D341Med (cell line): ENCODE data around the gene ARHGAP10.

Source experiments
- DNase-seq: peaks from one replicate; pipeline ENCODE4 v3.0.0; 2012; ENCODE audit warnings: low spot score

The ARHGAP10 gene

DNA sequence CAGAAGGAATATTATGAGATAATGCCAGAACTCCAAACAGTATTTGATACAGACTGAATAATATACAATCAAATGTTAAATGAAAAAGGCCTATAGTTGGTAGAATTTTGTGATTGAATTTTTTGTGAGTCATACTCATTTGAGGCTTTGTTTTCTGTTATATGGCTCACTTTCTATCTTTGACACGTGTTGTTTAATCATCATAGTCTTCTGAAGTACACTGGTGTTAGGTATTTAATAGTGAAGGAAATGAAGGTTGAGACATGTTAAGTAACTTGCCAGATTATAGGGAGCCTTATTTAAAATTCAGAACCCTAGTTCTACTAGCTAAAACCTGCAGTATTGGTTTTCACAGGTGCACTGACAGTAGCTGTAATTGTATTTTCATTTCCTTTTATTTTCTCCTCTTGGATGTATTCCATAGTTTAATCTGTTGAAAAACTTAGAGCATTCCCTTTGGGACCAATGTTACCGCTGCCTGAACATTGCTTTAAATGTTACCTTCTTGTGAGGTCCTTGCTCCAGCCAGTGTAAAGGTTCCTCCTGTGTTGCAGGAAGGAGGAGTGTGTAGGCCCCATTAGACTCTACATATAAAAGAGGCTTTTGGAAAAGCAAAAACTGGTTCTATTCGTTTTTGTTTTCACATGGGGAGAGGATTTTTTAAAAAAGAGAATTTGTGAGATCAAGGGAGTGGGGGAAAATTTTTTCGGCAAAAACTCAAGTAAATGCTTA lies 224.1 kb downstream of the ARHGAP10 start:
- no peak for DNase-seq

- DNase-seq, result no peak
Measured at GRCh38 chr4:147957446-147957845, 225.6 kb downstream of the ARHGAP10 start.

- no peak for DNase-seq
Measured at GRCh38 chr4:147958057-147958456, 226.2 kb downstream of the ARHGAP10 start.

- no peak for DNase-seq
Measured at GRCh38 chr4:147958489-147959065, 226.7 kb downstream of the ARHGAP10 start.

DNA sequence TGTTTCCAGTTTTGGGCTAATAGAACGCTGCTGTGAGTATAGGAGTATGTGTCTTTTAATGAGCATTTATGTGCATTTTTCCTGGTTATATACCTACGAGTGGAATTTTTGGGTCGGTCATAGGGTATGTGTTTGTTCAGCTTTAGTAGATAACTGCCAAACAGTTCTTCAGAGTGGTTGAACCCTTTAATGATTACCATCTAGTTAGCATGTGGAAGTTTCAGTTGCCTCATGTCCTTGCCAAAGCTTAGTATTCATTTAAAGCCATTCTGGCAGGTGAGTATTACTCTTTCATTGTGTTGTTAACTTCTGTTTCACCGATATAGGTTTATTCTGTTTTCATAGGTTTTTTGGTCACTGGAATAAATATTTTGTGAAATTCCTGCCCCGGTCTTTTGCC lies 229.1 kb downstream of the ARHGAP10 start:
- no peak for DNase-seq

- no peak for DNase-seq
Measured at GRCh38 chr4:147963839-147964238, 232.0 kb downstream of the ARHGAP10 start.

- DNase-seq, result no peak
Measured at GRCh38 chr4:147964266-147964880, 232.5 kb downstream of the ARHGAP10 start.

DNA sequence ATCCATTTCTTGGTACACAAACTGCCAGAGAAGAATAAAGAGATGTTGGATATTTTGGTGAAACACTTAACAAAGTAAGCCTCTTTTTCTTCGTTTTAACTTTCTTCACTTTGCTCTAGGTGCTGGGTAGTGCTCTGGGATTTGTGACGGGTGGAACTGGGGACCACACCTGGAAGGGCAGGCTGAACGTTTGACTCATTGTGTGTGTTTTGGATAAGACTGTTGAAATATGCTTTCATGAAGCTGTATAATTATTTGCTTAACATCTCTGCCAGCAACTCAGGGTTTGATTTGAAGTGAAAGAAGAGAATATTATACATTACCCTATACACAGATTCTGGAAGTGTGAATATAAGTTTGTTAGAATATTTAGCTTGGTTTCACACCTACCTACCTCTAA lies 233.2 kb downstream of the ARHGAP10 start:
- DNase-seq, result no peak

DNA sequence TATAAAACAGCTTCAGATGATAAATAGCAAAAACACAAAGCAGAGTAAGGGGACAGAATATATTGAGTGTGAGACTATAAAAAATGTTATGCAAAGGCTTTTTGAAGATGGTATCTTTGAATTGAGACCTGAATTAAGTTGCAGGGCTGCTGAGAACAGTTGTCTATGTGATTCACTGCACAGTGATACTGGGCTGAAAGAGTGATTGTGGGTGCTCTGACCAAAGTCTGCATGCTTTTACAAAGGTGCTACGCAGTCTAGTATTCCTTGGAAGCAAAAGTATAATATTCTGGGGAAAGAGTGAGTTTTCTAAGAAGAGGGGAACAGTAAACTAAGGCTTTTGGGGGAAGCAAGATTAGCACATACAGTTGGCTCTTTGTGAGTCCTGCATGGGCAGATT lies 234.0 kb downstream of the ARHGAP10 start:
- DNase-seq, result no peak

DNA sequence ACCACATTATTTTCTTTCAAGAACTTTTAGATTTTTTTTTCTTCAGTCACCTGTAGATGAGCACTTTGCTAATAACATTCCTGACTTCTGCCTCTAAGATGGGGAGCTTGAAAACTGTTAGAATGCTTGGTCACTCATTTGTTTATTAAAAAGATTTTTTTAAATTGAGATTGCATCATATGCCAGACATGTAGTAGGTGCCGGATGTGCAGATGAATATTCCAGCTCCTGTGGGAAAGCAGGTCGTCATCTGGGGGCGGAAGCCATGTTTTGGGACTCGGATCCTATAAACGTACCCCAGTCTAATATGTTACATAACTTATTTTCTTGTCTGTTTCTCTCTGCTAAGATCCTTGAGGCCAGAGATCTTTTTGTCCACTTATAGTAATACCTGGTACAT lies 236.8 kb downstream of the ARHGAP10 start:
- DNase-seq, result no peak

- no peak for DNase-seq
Measured at GRCh38 chr4:147969573-147970385, 237.9 kb downstream of the ARHGAP10 start.

- DNase-seq, result no peak
Measured at GRCh38 chr4:147971116-147971515, 239.2 kb downstream of the ARHGAP10 start.

GRCh38 chr4:147975325-147975724 lies 243.4 kb downstream of the ARHGAP10 start:
- DNase-seq, result no peak

GRCh38 chr4:147975933-147976928 lies 244.3 kb downstream of the ARHGAP10 start:
- DNase-seq, result no peak

- no peak for DNase-seq
Measured at GRCh38 chr4:147980586-147980985, 248.7 kb downstream of the ARHGAP10 start.

DNA sequence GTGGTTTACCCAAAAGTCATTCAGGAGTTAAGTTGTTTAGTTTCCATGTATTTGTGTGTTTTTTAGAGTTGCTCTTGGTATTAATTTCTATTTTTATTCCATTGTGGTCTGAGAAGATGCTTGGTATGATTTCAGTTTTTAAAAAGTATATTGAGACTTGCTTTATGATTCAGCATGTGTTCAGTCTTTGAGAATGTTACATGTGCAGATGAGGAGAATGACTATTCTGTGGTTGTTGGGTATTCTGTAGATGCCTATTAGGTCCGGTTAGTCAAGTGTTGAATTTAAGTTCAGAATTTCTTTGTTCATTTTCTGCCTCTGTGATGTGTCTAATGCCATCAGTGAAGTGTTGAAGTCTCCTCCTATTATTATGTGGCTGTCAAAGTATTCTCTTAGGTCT lies 249.4 kb downstream of the ARHGAP10 start:
- DNase-seq, result no peak

- DNase-seq, result peak; percentile 77
Measured at GRCh38 chr4:147984065-147984777, 252.3 kb downstream of the ARHGAP10 start.

- DNase-seq, result no peak
Measured at GRCh38 chr4:147984778-147985138, 252.9 kb downstream of the ARHGAP10 start.

DNA sequence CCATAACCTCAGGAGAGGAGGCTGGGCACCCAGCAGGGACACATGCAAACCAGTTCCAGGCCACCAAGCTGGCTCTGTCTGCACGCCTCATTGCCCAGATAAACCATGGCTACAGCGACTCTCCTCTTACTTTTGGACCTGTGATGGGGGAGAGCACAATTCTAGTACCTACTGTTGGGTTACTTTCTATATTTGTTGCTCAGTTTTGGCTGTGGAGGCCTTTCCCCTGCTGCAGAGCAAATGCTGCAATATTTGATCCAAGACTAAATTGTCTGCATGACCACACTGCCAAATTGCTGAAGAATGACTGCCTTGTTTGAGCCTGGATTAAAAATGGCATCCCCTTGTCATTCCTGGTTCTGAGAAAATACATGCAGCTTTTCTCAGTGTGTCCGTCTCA lies 253.5 kb downstream of the ARHGAP10 start:
- DNase-seq, result no peak

DNA sequence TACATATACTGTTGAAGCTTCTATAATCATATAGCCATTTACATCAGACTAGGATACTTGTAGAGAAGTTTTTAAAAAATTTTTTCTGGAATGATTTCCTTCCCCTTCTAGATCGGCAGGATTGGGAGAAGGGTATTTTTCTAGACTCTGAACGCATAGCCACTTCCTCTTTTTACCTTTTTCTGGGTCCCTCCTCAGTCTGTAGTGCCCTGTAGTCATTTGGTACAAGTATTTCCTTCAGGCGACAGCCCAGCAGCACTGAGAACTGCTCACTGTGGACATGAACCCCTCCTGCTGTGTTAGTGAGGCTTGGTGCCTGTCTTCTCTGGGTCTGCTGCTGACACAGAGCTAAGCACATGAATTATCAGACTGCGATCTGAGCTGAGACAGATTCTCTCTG lies 255.4 kb downstream of the ARHGAP10 start:
- DNase-seq, result no peak
